ENCODE data around the gene TMEM115.

The TMEM115 gene

GRCh38 chr3:50374363-50375257 is 15.3 kb upstream of the TMEM115 start:
- no peaks in the 10 kb centered on the region for H3K9me3 ChIP-seq (ENCODE audit: control insufficient read depth, low read length)
- no peak for TF ChIP-seq CTCF (IDR thresholded peaks at IDR 0.05)

GRCh38 chr3:50373146-50374051 is 14.1 kb upstream of the TMEM115 start:
- no peak overlapping the region for H3K4me2 ChIP-seq (ENCODE audit: low read length)
- H3K9me3 ChIP-seq (ENCODE audit: control insufficient read depth, low read length): no peaks in the 10 kb centered on the region
- no peaks in the 10 kb centered on the region for H3K27me3 ChIP-seq (ENCODE audit: control insufficient read depth, insufficient read depth, low read length)
- H3K4me1 ChIP-seq: no peaks in the 10 kb centered on the region
- H3K79me2 ChIP-seq: no peaks in the 10 kb centered on the region
- H3K36me3 ChIP-seq (ENCODE audit: control insufficient read depth, insufficient read depth, low read length): no peaks in the 10 kb centered on the region
- H3K9ac ChIP-seq: no peak overlapping the region
- no peak overlapping the region for H2AFZ ChIP-seq
- H3K4me3 ChIP-seq (ENCODE audit: low read depth, low read length): no peak overlapping the region
- no peak overlapping the region for H3K27ac ChIP-seq
- TF ChIP-seq CTCF (IDR thresholded peaks at IDR 0.05): no peak

More at GRCh38 chr3:50374363-50375257, 15.3 kb upstream of the TMEM115 start:
- no peaks in the 10 kb centered on the region for H3K27me3 ChIP-seq (ENCODE audit: control insufficient read depth, insufficient read depth, low read length)
- H2AFZ ChIP-seq: no peak overlapping the region
- H3K4me3 ChIP-seq (ENCODE audit: low read depth, low read length): no peak overlapping the region
- H3K79me2 ChIP-seq: no peaks in the 10 kb centered on the region
- no peak overlapping the region for H3K4me2 ChIP-seq (ENCODE audit: low read length)
- H3K9ac ChIP-seq: no peak overlapping the region
- H3K36me3 ChIP-seq (ENCODE audit: control insufficient read depth, insufficient read depth, low read length): no peaks in the 10 kb centered on the region
- H3K4me1 ChIP-seq: no peaks in the 10 kb centered on the region
- H3K27ac ChIP-seq: no peak overlapping the region

GRCh38 chr3:50372349-50372748 is 13.0 kb upstream of the TMEM115 start:
- H3K9me3 ChIP-seq (ENCODE audit: control insufficient read depth, low read length): no peaks in the 10 kb centered on the region
- H3K27me3 ChIP-seq (ENCODE audit: control insufficient read depth, insufficient read depth, low read length): no peaks in the 10 kb centered on the region
- H3K79me2 ChIP-seq: no peaks in the 10 kb centered on the region
- H3K4me2 ChIP-seq (ENCODE audit: low read length): no peak overlapping the region
- no peaks in the 10 kb centered on the region for H3K36me3 ChIP-seq (ENCODE audit: control insufficient read depth, insufficient read depth, low read length)
- no peak overlapping the region for H2AFZ ChIP-seq
- H3K4me1 ChIP-seq: no peaks in the 10 kb centered on the region
- H3K27ac ChIP-seq: no peak overlapping the region
- no peak overlapping the region for H3K9ac ChIP-seq
- H3K4me3 ChIP-seq (ENCODE audit: low read depth, low read length): no peak overlapping the region
- no peak for TF ChIP-seq CTCF (IDR thresholded peaks at IDR 0.05)

- H3K27me3 ChIP-seq (ENCODE audit: control insufficient read depth, insufficient read depth, low read length): no peaks in the 10 kb centered on the region
- no peaks in the 10 kb centered on the region for H3K36me3 ChIP-seq (ENCODE audit: control insufficient read depth, insufficient read depth, low read length)
- no peak overlapping the region for H3K4me3 ChIP-seq (ENCODE audit: low read depth, low read length)
- no peak overlapping the region for H2AFZ ChIP-seq
- no peak overlapping the region for H3K27ac ChIP-seq
- H3K9me3 ChIP-seq (ENCODE audit: control insufficient read depth, low read length): no peaks in the 10 kb centered on the region
- no peak overlapping the region for H3K9ac ChIP-seq
- H3K4me2 ChIP-seq (ENCODE audit: low read length): no peak overlapping the region
- H3K4me1 ChIP-seq: no peaks in the 10 kb centered on the region
- no peak for TF ChIP-seq CTCF (IDR thresholded peaks at IDR 0.05)
- no peaks in the 10 kb centered on the region for H3K79me2 ChIP-seq
Observed at GRCh38 chr3:50371133-50371685, 11.9 kb upstream of the TMEM115 start.

Measured in parathyroid adenoma (tissue), 2 donors.